AG20443 (cell line): ENCODE results near the gene GPR84.

ENCODE experiments used
- DNase-seq: peaks from one replicate; pipeline ENCODE4 v3.0.0; 2012; ENCODE audit warnings: low spot score, mixed read lengths

The GPR84 gene

DNA sequence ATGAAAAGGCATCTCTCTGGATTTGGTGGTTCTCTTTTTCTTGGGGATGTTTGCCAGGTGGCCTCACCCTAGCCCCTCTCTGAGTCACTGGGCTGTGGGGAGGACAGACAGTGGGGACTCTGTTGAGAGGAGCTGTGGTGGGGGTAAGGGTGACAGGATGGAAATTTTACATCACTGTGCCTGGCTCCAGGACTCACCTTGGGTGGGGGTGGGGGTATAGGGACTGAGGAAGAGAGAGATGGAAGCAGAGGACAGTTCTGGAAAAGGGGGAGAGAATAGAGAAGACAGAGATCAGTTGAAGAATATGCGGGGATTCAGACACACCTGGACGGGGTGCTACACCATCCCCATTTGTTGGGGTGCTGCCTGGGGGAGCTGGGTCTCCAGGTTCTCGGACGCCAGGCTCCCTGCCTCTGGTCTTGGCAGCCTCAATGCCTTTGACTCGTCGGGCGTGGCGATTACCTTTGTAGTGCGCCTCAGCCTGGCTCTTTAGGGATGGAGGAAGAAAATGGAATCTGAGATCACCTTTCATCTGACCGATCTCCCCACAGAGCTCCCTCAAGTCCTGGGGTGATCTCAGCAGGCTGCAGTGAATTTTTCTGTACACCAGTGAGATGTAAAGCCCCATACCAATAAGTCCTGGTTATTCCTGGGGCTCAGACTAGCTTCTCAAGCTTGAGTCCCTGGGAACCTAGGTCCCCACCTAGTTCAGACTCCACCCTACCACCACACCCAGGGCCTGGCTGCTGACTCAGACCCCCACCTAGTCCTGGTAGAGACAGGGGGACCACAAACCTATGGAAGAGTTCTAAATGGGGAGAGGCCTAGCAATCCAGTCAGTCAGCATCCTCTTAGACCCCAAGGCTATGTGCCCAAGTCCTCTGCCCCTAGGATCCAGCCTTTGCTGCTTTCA is 9.6 kb upstream of the GPR84 start:
- no peak for DNase-seq

DNA sequence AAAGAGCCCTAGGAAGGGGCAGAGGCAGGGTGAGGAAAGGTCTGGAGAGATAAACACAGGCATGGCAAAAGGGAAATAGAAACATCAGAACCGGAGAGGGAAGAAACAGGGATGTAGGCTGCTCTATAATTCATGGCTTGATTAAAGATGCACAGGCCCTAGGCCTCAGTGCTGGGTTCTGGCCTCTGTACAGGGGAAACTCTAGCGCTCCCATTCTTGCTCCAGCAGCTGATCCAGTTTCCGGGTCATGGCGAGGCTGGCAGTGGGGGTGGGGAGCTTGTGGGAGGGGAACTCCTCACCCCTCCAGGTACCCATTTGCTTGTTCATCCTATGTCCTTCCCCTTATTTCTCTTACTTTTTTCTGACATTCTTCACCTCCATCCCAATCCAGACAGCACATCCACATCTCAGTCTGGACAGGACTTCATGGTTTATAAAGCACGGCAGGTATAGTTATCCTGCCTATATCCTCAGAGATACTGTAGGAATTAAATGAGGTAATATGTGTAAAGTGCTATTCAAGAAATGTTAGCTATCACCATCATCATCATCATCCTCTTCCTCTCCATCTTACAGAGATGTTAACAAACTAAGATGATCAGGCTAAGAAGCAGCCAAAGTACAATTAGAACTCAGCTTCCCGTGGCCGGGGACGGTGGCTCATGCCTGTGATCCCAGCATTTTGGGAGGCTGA is 8.0 kb upstream of the GPR84 start:
- DNase-seq = no peak

DNA sequence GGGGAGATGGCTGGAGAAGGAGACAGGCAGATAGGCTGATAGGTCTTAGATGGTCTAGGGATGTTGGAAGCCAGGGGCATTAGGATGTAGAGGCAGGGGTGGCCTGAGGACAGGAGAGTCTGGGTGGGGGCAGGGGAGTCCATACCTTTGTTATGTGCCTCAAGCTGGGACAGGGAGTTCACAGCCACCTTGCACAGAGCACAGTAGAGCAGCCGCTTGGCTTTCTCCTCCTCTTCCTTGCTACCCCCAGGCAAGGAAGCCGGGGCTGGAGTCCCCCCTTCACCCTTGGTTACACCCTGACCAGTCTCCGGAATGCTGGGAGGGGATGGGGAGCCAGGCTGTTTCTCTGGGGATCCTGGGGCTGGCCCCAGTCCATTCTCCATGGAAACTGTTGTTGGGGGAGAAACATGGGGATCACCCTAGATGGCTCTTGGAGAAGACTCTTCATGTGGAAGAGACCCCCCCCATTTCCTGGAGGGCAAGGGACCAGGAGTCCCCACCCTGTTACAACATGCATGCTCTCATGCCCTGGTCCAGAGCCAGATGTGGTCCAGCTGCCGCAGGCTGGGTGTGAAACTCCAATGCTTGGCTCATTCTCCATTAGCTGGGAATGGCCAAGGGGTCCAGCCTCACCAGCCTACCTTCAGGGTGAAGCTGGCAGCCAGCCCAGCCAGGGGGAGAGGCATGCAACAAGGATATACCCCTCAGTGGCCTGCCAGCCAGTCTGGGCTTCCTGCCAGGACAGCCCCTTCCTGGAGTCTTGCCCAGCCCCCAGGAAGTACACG is 7.2 kb upstream of the GPR84 start:
- no peak for DNase-seq

DNA sequence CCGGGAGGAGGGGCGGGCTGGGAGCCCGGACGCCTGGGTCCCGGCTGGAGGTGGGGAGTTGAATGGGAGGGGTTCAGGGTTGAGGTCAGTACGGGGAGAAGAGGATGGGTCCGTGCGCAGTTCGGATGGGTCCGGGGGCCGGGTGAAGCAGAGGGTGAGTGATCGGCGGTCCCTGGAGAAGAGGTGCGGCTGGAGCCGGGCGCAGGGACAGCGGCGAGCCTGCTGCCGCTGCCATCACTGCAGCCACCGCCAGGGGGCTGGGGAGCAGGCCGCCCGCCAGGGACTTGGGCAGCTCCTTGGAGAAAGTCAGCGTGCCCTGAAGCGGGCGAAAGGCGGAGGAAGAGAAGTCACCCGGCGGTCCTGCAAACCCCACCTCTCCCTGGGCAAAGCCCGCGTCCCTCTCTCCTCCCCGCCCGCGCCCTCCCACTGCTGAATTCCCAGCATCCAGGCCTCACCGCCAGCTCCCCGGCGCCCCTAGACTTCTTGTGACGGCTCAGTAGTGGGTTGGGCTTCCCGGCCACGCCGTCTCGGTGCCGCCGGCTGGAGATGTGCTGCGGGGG is 6.0 kb upstream of the GPR84 start:
- DNase-seq = peak; percentile 92

DNA sequence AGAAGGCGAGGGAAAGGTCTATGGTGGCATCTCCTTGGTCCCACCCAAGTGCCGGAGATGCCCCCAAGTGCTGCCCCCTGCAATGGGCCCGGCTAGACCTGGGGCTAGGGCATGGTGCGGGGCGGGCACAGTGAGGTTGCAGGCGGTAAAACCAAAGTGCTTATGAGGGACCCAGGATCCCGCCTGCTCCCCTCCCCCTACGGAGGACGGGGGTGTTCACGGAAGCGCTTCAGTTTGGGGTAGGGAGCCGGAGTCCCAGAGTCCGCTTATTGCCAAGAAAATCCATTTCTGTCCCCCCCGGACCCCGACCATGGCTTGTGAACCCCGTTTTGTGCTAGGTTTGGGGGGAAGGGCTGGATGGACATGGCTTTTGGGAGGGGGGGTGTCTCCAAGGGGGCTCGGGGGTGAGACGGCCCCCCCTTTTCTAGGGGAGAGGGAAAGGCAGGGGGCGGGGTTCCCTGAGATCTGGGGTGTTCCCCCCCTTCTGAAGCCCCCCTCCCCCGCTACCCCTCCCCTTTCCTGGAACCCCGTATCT is 5.4 kb upstream of the GPR84 start:
- DNase-seq = no peak

DNA sequence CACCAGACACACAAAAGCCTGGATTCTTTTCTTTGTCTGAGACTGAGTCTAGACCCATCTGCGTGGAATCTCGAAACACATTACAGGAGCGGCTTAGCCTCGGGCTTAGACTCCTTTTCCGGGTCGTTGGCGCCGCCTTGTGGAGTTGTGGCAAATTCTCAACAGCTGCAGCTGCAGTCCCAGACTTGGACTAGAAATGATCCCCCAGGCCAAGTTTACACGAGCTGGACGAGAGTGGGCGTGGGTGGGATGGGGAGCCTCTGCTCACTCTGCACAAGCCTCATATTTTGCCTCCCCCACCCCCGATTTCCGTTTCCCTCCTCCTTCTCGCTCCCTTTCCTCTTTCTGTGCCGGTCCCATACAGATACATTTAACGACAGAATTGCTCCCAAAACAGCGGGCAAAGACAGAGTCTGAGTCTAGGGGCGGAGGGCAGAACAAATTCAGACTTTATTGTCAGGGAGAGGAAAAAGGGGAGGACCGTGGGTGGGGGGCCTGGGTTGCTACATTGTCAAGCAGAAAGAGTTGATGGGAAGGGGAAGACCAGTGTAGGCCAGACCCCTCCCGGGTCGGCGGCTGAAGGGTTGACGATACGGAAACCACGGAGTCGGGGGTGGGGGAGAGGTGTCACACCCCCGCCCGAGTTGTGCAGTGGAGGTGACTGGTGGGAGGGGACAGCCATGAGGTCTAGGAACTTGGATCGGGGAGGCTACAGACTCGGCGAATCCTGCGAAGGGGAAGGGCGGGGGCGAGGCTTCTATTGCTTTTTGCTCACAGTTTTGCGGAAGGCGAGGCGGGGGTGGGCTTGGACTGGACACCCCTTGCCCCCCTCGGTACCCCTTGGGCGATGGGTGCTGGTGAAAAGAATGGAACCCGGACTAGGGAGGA is 4.7 kb upstream of the GPR84 start:
- peak; percentile 84 for DNase-seq

DNA sequence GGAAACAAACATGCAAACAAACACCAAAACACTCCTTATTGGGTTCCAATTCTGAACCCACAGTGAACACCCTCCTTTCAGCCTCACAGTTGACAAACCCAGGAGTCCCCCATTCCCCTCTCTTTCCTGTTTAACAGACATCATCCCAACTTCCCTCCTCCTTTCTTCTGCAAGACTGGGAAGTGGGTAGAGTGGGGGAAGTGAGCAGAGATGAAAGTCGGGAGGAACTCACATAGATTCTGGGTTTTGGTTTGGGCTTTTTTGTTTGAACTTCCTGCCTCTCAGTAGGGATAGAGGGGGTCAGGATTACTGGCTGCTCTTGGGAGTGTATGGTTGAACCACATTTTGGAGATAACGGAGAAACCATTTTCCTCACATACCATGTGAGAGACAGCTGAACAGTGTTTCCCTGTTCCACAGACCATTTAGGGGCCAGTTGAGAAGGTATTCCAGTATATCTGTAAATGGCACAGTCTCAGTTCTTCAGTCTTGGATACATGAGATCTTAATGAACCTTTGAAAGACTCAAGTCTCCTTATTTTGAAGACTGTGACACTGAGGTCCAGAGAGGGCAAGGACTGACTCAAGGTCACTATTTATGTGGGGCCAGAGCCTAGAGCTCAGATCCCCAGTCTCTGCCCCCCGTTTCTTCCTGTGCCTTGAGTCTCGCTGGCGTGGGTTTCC is 3.9 kb upstream of the GPR84 start:
- DNase-seq = no peak

DNA sequence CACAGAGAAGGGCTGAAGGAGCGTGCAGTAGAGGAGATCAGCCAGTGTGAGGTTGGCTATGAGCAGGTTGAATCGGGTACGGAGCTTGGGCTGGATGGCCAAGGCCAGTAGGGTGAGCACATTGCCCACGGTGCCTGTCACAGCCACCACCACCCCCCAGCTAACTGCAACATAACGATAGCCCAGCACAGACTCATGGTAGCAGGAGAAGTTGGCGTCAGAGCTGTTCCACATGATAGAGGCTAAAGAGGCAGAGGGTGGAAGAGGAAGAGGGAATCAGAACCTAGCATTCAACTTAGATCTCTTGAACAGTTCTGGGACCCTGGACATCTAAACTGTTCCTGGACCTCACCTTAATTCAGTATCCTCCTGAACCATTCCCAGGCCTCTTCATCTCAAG is 668 bp downstream of the GPR84 start:
- DNase-seq = no peak

DNA sequence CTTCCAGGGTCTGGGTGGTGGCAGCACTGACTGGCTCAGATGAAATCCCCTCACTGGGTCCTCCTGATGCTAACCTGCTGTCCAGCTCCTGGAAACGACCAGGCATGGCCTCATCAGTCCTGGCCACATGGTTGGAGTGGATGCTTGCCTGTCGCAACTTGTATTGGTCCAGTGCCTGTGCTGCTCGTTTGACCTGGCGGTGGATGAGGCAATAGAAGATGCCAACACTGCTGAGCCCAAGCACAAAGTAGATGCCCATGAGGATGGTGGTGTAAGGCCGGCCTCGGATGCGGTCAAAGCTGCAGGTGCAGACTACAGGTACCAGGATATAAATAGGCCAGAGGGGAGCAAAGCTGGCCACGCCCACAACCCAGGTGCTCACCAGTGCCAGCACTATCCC is 1.2 kb downstream of the GPR84 start:
- DNase-seq = no peak

DNA sequence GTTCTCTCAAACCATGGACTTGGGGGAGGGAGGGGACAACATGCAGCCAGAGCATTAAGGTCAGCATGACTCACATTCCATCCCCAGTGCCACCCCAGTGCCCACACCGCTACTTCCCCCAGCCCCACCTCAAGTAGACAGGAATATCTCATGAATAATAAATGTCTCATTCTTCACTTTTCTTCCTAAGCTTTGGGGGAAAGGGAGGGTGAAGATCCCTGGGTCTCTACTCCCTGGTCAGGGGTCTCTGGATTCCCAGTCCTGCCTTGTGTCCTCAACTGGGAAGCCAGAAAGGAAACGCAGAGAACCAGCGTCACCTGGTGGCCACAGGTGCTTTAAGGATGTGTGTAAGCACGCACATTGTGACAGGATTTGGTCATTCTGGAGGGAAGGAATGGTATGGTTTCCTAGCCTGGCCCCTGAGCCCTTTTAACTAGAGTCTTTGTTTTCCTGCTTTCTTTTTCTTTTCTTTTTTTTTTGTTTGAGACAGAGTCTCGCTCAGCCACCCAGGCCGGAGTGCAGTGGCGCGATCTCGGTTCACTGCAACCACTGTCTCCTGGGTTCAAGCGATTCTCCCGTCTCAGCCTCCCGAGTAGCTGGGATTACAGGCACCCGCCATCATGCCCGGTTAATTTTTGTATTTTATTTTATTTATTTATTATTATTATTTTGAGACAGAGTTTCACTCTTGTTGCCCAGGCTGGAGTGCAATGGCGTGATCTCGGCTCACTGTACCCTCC is 3.4 kb downstream of the GPR84 start:
- peak; percentile 58 for DNase-seq

DNA sequence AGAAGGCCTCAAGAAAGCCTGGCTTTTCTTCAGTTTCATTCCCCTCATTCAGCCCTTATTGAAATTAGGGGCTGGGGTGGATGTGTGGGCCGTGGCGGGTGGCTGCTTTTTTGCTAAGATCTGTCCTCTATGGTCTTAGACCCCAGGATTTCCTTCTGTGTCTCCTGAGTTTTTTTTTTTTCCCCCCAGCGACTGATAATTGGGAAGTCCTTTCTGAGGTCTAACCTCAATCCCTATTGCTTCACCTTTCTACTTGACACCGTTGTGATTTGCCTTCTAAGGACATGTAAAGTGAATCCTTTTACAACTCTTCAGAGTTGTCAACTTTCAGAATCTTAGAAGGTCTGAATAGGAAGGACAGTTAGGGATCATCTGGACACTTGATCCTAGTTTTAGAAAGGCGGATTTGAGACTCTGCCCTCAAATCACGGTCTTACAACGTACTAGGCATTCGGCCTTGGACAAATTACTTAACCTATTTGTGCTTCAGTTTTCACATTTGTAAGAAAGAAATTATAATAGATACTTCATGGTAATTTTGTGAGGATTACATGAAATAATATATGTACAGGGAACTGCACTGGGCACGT is 4.4 kb downstream of the GPR84 start:
- DNase-seq = no peak

DNA sequence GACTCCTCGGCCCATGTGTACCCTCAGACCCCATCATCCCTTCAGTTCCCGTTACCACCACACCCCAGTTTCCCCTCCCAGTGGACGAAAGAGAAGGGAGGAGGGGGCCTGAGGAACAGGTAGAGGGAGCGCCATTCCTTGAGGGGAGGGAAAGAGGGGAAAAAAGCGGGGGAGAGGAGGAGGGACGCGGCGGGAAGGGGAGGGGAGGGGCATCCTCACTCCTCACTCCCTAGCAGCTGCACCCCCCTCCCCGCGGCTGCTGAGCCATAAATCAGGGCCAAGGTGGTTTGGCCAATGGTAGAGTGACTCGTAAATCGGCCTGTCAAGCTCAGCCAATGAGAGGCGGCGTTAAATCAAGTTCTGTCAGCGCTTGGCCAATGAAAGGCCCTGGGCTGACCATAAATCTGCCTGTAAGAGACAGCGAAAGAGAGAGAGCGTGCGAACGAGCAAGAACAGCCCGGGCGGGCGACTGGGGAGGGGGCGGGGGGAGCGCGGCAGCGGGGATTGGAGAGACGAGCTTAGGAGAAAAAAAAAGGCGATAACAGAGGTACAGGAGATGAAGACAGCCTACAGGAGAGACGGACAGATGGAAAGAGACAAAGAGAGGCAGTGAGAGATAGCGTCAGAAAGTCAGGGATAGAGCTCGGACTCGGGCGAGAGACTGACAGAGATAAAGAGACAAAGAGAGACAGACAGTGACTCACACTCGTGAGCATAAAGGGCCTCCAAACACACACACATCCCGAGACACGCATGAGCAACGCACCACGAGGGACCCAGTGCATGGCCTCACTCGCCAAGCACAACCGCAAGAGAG is 5.1 kb downstream of the GPR84 start:
- DNase-seq = peak; percentile 92

DNA sequence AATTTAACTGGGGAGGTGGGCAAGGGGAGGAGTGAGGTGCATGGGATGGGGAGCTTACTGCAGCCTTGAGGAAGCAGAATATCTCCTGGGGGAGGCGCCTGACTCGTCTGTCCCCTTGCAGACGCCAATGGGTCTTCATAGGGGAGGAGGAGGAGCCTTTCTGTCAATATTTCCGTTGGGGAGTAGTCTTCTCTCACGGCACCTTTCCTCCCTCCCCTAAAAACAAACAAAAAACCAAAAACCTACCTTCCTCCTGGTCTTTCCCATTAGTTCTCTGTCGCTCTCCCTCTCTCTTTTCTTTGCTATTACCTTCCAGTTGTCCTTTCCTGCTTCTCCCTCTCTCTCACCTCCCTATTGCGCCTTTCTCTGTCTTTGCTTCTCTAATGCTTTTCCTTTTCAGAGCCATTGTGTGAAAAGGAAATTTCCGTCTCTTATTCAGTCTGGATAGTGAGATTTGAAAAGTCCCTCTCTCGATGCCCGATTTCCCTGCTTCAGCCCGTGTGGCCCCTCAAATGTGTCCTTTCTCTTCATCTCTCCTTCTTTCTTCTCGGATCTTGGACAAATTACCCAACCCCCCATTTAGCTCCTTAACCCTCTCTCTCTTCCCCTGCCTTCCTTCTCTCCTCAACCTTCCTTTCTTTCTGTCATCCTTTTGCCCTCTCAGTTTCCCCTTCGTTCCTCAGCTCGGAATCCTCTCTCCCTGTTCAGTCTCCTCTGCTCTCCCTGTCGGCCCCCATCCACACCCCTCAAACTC is 5.9 kb downstream of the GPR84 start:
- peak; percentile 42 for DNase-seq

DNA sequence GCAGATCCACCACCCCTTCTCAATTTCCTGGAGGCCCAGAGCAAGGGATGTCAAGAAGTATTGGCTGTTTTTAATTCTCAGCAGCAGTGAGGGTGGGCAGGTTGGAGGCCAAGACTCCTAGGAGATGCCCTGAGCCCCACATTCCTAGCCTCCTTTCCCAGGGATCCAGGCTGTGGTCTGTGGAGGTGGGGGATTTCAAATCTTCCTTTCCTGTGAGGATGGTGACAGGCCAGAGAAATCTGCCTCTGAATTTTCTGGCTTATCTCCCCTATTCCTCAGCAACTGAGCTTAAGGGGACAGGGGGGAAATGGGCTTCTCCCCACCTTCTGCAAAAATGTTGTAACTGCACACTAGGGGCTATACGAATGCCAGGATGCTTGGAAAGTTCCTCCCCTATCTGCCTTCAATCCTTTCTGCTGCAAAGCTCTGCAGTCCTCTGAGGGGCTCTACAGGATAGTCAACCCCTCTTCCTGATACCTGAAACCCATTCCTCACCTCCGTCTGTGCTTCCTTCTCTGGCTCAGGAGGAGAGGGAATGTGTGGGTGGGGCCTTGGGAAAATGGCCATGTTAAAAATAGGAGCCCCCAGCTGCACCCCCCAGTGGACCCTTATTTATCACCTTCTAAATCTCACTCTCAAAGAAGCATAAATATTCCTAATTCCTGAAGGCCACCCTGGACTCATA is 6.6 kb downstream of the GPR84 start:
- no peak for DNase-seq

DNA sequence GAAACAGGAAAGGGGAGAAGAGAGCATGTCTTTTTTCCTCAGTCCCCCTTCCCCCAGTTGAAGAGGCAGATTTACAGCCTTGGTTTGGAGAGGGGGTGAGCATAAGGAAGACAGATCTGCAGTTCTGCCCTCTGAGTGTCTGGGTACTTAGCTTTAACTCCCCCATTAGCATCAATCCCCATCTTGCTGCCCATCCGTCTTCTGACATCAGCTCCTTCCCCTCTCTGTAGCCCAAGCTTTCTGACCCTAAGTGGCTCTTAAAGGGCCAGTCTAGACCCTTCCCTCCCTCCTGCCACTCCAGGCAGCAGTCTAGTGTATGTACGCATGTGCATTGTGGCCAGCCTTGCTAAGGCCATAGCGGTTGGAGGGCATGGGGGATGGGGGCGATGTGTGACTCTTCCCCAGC is 7.3 kb downstream of the GPR84 start:
- no peak for DNase-seq

DNA sequence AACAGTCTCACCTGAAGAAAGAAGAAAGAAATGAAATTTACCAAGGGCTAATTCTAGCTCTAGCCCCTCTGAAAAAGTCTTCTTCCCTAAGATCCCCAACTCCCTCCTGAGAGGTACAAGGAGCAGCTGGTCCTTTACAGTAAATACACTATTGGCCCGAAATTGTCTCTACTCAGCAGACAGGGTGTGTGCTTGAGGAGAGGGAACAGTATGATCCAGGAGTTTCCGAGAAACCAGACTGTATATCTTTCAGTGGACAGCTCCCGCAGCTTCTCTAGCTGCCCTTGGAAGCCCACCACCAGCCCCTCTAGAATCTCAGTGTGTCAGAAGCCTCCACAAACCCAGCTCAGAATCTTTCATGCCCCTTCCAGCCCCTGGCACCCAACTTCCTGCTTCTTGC is 8.1 kb downstream of the GPR84 start:
- DNase-seq = no peak
